Fibroblast of mammary gland (primary cell): Measurements from ENCODE around the gene SLC13A2.

ENCODE experiments used
- DNase-seq: peaks from one replicate; pipeline ENCODE4 v3.0.0-alpha.2; 2010; ENCODE audit warnings: low read depth
- H3K4me3 ChIP-seq: 2 replicates; pipeline ENCODE4 v1.5.1; 2011; ENCODE audit warnings: low read depth, mild to moderate bottlenecking, low read length, moderate library complexity; ENCODE audit not compliant: control insufficient read depth
- CTCF ChIP-seq: conservative IDR thresholded peaks from 2 replicates; pipeline ENCODE4 v1.5.1; 2011; ENCODE audit warnings: low read depth, low read length, inconsistent platforms; ENCODE audit not compliant: control insufficient read depth, insufficient read depth

The SLC13A2 gene

DNA sequence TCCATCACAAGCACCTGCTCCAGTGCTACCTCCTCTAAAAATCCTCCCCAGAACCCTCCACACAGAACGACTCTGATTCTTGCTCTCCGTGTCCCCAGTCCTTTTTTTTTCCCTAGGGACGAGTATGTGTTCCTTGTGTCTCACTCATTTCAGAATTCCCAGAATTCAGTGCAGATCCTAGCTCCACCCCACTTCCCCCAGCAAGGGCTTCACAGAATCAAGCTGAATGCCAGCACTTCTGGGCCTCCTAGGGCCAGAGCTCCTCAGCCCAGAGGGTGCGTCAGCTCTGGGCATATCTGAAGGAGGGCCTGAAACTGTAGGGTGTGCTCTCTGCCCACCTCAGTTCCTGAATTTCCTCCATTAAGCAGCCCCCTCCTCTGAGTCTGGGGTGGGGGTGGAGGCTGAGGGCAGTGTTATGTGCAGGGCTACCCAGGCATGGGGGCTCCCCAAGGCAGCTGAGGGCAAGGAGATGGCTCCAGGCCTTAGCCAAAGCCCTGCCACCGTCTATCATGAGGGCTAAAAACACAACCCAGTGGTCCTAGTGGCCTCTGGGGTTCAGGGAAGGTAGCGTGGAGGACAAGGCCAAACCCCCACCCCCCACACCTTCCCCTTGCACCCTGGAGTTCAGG lies 72.5 kb downstream of the SLC13A2 start:
- TF ChIP-seq CTCF, result no peak
- DNase-seq, result no peak
- no peak overlapping the region for H3K4me3 ChIP-seq

GRCh38 chr17:28547096-28547622 lies 73.7 kb downstream of the SLC13A2 start:
- DNase-seq, result no peak
- no peak for TF ChIP-seq CTCF
- no peak overlapping the region for H3K4me3 ChIP-seq
